HepG2 (cell line): ENCODE data around the gene SLCO2A1. TPM values are rescaled to one million over a fixed set of nuclear protein-coding genes. Genes with fewer than 3 reads are reported as not detected.

Experiments used
- ATF3 ChIP-seq: sonication (generic); formaldehyde crosslinking; IDR thresholded peaks from 2 replicates; pipeline ENCODE4 v1.4.0; 2020; ENCODE audit warnings: missing genetic modification reagents
- CEBPB ChIP-seq: IDR thresholded peaks from 2 replicates; pipeline ENCODE4 v1.6.1; 2011; ENCODE audit warnings: low read depth, low read length, improper control_type of control experiment, borderline replicate concordance
- DNMT3B ChIP-seq: conservative IDR thresholded peaks from 2 replicates; pipeline ENCODE4 v1.6.1; 2016; ENCODE audit warnings: missing biosample characterization, control low read depth
- GZF1 ChIP-seq: sonication (generic); formaldehyde crosslinking; IDR thresholded peaks from 2 replicates; pipeline ENCODE4 v1.5.1; 2020; ENCODE audit warnings: mild to moderate bottlenecking, missing genetic modification reagents
- HDAC1 ChIP-seq: sonication (generic); formaldehyde crosslinking; IDR thresholded peaks from 2 replicates; pipeline ENCODE4 v1.5.1; 2020; ENCODE audit warnings: mild to moderate bottlenecking, missing genetic modification reagents
- HOXA5 ChIP-seq: sonication (generic); formaldehyde crosslinking; IDR thresholded peaks from 2 replicates; pipeline ENCODE4 v1.4.0; 2020; ENCODE audit warnings: missing genetic modification reagents
- LCORL ChIP-seq, 2 experiments: fragments of 450-650 bp in 1 of 2; sonication (generic) in 1 of 2; formaldehyde crosslinking in 1 of 2; IDR thresholded peaks; 2 replicates each; pipeline versions ENCODE4 v1.5.0 to v1.6.1; 2017 to 2020; ENCODE audit warnings: antibody characterized with exemption in 1 of 2, missing genetic modification reagents in 1 of 2
- MATR3 ChIP-seq: sonication (generic); formaldehyde crosslinking; IDR thresholded peaks from 2 replicates; pipeline ENCODE4 v1.4.0; 2020; ENCODE audit warnings: missing genetic modification reagents
- SAFB2 ChIP-seq: sonication (generic); formaldehyde crosslinking; IDR thresholded peaks from 2 replicates; pipeline ENCODE4 v1.5.1; 2020; ENCODE audit warnings: missing genetic modification reagents, low read depth, mild to moderate bottlenecking, borderline replicate concordance
- SMAD9 ChIP-seq: sonication (generic); formaldehyde crosslinking; IDR thresholded peaks from 2 replicates; pipeline ENCODE4 v1.5.1; 2020; ENCODE audit warnings: mild to moderate bottlenecking, missing genetic modification reagents
- TCF7 ChIP-seq: sonication (generic); IDR thresholded peaks from 2 replicates; pipeline ENCODE4 v1.6.1; 2016; ENCODE audit warnings: antibody characterized with exemption, low read depth
- TEAD3 ChIP-seq: optimal IDR thresholded peaks from 2 replicates; pipeline ENCODE3; 2016; ENCODE audit warnings: borderline replicate concordance
- ZBTB46 ChIP-seq: sonication (generic); formaldehyde crosslinking; IDR thresholded peaks from 2 replicates; pipeline ENCODE4 v1.4.0; 2020; ENCODE audit warnings: mild to moderate bottlenecking, missing genetic modification reagents, borderline replicate concordance
- ZFP62 ChIP-seq: sonication (generic); formaldehyde crosslinking; IDR thresholded peaks from 2 replicates; pipeline ENCODE4 v1.4.0; 2020; ENCODE audit warnings: missing genetic modification reagents
- ZFP90 ChIP-seq: sonication (generic); formaldehyde crosslinking; IDR thresholded peaks from 2 replicates; pipeline ENCODE4 v1.8.0; 2022; ENCODE audit warnings: missing genetic modification reagents, mild to moderate bottlenecking, inconsistent platforms, borderline replicate concordance
- ZNF646 ChIP-seq: sonication (generic); formaldehyde crosslinking; IDR thresholded peaks from 2 replicates; pipeline ENCODE4 v1.9.0; 2021; ENCODE audit warnings: mild to moderate bottlenecking, missing genetic modification reagents
- ZNF749 ChIP-seq: sonication (generic); formaldehyde crosslinking; IDR thresholded peaks from 2 replicates; pipeline ENCODE4 v1.8.0; 2022; ENCODE audit warnings: mild to moderate bottlenecking, missing genetic modification reagents, moderate library complexity, borderline replicate concordance
- polyA plus RNA-seq, 8 experiments: library from polyadenylated mRNA; depleted of rRNA in 3 of 8; stranded (reverse) in 7 of 8; unstranded in 1 of 8; fragments of >200 nt; fragmentation: Illumina TruSeq in 4 of 8; extraction: Trizol in 4 of 8; gene quantifications; 2 replicates each; pipeline versions ENCODE4 v1.2.1 to v1.2.3, GENCODE V29; 2011 to 2016; ENCODE audit warnings: low read depth in 4 of 8, missing spikeins in 1 of 8, mixed read lengths in 1 of 8; ENCODE audit not compliant: insufficient read depth in 1 of 8
- total RNA-seq, 5 experiments: library from RNA; depleted of rRNA; stranded (reverse); fragments of >200 nt; fragmentation: Illumina TruSeq; extraction: Trizol; gene quantifications; 2 replicates each; pipeline ENCODE4 v1.2.3, GENCODE V29; 2016; ENCODE audit warnings: low read depth in 1 of 5

SLCO2A1 gene
- total and polyA plus RNA-seq, 2 of the 13 experiments (the other 11 are each of a cell fraction or from before 2014, with no cell fraction given) = 0.04 TPM; not detected in 1

- TF ChIP-seq ZBTB46 (CRISPR knock-in tag) (no peak), MATR3 (CRISPR knock-in tag) (no peak), ZFP90 (no peak), DNMT3B (CRISPR knock-in tag) (no peak), TEAD3 (CRISPR knock-in tag) (peak; percentile 73), ZNF646 (CRISPR knock-in tag) (peak; percentile 35; the same call in 1 of the 2 replicates), ATF3 (CRISPR knock-in tag) (no peak), HDAC1 (CRISPR knock-in tag) (peak; percentile 52; the same call in 1 of the 2 replicates), ZNF749 (CRISPR knock-in tag) (no peak), HOXA5 (no peak), LCORL (IDR thresholded peaks at IDR 0.05) (no peak), LCORL (CRISPR knock-in tag; IDR thresholded peaks at IDR 0.05) (0 out of 2 replicates have a peak, but pooled peaks have one; percentile 63), GZF1 (no peak), CEBPB (no peak), SMAD9 (no peak), SAFB2 (no peak), TCF7 (peak; percentile 49), ZFP62 (CRISPR knock-in tag) (no peak)
Observed at GRCh38 chr3:134059671-134060560, 30.2 kb upstream of the SLCO2A1 start (continued).
